Ishikawa (cell line): ENCODE results near the gene TMEM132A.

Source experiments
- CEBPB ChIP-seq: IDR thresholded peaks from 2 replicates; pipeline ENCODE4 v1.6.1; 2012
- CREB1 ChIP-seq: IDR thresholded peaks from 2 replicates; pipeline ENCODE4 v1.6.1; 2012; ENCODE audit warnings: low read depth
- EGR1 ChIP-seq: IDR thresholded peaks from 2 replicates; pipeline ENCODE4 v1.6.1; 2012
- EP300 ChIP-seq: IDR thresholded peaks from 2 replicates; pipeline ENCODE4 v1.6.1; 2012; ENCODE audit warnings: borderline replicate concordance
- FOXM1 ChIP-seq: IDR thresholded peaks from 2 replicates; pipeline ENCODE4 v1.6.1; 2012; ENCODE audit warnings: low read depth, borderline replicate concordance
- MAX ChIP-seq: IDR thresholded peaks from 2 replicates; pipeline ENCODE4 v1.6.1; 2012
- NFIC ChIP-seq: IDR thresholded peaks from 2 replicates; pipeline ENCODE4 v1.6.1; 2012
- RAD21 ChIP-seq: IDR thresholded peaks from 2 replicates; pipeline ENCODE4 v1.6.1; 2012; ENCODE audit warnings: low read depth
- REST ChIP-seq: IDR thresholded peaks from 2 replicates; pipeline ENCODE4 v1.6.1; 2012; ENCODE audit warnings: low read depth, mild to moderate bottlenecking
- TAF1 ChIP-seq: IDR thresholded peaks from 2 replicates; pipeline ENCODE4 v1.6.1; 2012; ENCODE audit warnings: low read depth, mild to moderate bottlenecking
- TCF12 ChIP-seq: IDR thresholded peaks from 2 replicates; pipeline ENCODE4 v1.6.1; 2012; ENCODE audit warnings: low read depth
- TEAD4 ChIP-seq: IDR thresholded peaks from 2 replicates; pipeline ENCODE4 v1.6.1; 2012
- YY1 ChIP-seq: IDR thresholded peaks from 2 replicates; pipeline ENCODE4 v1.6.1; 2012; ENCODE audit warnings: low read depth
- ZBTB7A ChIP-seq: IDR thresholded peaks from 2 replicates; pipeline ENCODE4 v1.6.1; 2012; ENCODE audit warnings: low read depth
- TF ChIP-seq, protein P1 (sequence below): IDR thresholded peaks from 2 replicates; pipeline ENCODE4 v1.6.1; 2012

TMEM132A gene

DNA sequence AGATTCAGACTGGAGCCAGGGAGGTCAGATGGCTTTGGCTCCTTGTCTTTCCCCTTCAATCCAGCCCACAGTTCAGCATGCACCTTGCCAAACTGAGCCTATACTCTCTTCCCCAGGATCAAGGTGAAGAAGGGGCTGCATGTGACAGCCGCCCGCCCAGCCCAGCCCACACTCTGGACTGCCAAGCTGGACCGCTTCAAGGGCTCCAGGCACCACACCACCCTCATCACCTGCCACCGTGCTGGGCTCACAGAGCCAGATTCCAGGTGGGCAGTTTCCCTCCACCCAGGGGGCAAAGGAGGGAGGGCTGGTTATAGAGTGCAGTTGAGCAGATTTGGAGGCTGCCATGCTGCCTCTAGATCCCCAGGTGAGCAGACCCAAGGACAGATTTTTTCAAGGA is 6.1 kb downstream of the TMEM132A start:
- TF ChIP-seq CREB1 (no peak), REST (no peak), TEAD4 (no peak), EP300 (no peak), FOXM1 (no peak), CEBPB (no peak), MAX (no peak), ZBTB7A (no peak), YY1 (no peak), RAD21 (no peak), TAF1 (no peak), TCF12 (no peak), NFIC (no peak), EGR1 (no peak)
- TF ChIP-seq, protein P1, sequence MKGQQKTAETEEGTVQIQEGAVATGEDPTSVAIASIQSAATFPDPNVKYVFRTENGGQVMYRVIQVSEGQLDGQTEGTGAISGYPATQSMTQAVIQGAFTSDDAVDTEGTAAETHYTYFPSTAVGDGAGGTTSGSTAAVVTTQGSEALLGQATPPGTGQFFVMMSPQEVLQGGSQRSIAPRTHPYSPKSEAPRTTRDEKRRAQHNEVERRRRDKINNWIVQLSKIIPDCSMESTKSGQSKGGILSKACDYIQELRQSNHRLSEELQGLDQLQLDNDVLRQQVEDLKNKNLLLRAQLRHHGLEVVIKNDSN: no peak

GRCh38 chr11:60931917-60932316 is 7.7 kb downstream of the TMEM132A start:
- TF ChIP-seq CEBPB (no peak), CREB1 (no peak), RAD21 (no peak), MAX (no peak), TEAD4 (no peak), NFIC (no peak), TAF1 (no peak), EGR1 (no peak), YY1 (no peak), FOXM1 (no peak)

DNA sequence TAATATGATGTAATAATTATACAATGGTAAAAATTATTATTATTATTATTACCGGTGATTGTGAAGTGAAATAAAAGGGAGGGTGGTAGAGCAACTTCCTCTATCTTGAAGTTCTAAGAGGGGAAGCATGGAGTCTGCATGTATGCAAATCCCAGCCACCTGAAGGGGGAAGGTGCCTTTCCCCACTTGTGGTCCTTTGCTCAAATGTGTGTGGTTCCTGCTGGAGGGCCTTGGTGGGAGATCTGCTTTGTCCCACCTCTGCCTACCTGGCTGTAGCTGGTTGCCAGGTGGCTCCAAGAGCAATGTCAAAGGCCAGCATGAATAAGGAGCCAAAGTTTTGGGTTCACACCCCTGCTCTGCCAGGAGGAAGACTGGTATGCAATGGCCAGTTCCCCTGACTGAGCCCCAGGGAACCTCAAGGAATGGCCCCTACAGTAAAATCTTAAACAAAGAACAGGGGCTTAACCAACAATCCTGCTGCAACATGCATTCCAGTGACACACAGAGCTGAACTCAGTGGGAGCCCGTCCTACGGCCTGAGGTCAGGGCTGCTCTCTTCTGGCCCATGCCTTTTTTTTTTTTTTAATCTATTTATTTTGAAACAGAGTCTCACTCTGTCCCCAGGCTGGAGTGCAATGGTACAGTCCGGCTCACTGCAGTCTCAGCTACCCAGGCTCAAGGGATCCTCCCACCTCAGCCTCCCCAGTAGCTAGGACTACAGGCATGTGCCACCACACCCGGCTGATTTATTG is 8.5 kb downstream of the TMEM132A start:
- no peak for TF ChIP-seq RAD21
- no peak for TF ChIP-seq TEAD4
- no peak for TF ChIP-seq REST
- TF ChIP-seq NFIC: no peak
- no peak for TF ChIP-seq EGR1
- TF ChIP-seq CREB1: no peak
- TF ChIP-seq TAF1: no peak
- TF ChIP-seq YY1: no peak
- TF ChIP-seq ZBTB7A: no peak
- no peak for TF ChIP-seq CEBPB
- no peak for TF ChIP-seq EP300
- TF ChIP-seq, protein P1: no peak
- no peak for TF ChIP-seq FOXM1
- no peak for TF ChIP-seq MAX

DNA sequence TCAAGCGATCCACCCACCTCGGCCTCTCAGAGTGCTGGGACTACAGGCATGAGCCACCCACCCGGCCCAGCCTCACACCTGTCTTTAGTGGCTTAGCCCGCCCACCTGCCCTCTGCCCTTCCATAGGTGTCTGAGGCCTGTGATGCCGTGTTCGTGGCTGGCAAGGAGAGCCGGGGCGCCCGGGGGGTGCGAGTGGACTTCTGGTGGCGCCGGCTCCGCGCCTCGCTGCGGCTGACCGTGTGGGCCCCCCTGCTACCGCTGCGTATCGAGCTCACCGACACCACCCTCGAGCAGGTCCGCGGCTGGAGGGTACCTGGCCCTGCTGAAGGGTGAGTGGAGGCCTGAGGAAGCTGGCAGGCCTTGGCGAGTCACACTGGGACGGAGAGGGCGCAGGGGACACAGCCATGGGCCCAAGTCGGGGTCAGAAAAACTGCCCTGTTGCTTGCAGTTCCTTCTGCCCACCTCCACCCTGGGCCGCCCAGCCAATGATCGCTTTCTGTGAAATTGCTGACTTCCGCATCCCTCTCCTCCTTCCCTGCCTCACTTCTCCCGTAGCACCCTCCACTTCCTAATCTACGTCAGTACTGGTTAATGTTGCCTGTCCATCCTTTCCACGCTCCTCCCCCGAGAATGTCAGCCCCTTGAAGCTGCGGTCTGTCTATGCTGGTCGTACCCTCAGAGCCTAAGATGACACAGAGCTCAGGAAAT is 9.3 kb downstream of the TMEM132A start:
- TF ChIP-seq YY1: no peak
- no peak for TF ChIP-seq NFIC
- TF ChIP-seq EGR1: no peak
- TF ChIP-seq REST: no peak
- TF ChIP-seq EP300: no peak
- no peak for TF ChIP-seq CEBPB
- no peak for TF ChIP-seq TCF12
- TF ChIP-seq, protein P1: no peak
- TF ChIP-seq CREB1: no peak
- TF ChIP-seq RAD21: no peak
- no peak for TF ChIP-seq ZBTB7A
- TF ChIP-seq MAX: no peak
- no peak for TF ChIP-seq FOXM1
- no peak for TF ChIP-seq TEAD4
- no peak for TF ChIP-seq TAF1
